GM19023 (cell line): ENCODE measurements around the gene DHRS12.
"Not testable (repeated sequence)": the region's sequence is repeated elsewhere in the genome, so short reads cannot be mapped to it uniquely, and the experiment has no call there.

ENCODE experiments used
- ATAC-seq: cut with Tn5 transposase; IDR thresholded peaks from one replicate; pipeline ENCODE4 v1.9.1; 2021; ENCODE audit warnings: mild to moderate bottlenecking, moderate library complexity; ENCODE audit not compliant: unreplicated experiment

The DHRS12 gene

GRCh38 chr13:51828730-51829567 is 25.0 kb upstream of the DHRS12 start:
- no peak for ATAC-seq

- ATAC-seq, result no peak
Measured at GRCh38 chr13:51827254-51827653, 23.3 kb upstream of the DHRS12 start.

- ATAC-seq, result no peak
Measured at GRCh38 chr13:51826606-51827005, 22.6 kb upstream of the DHRS12 start.

GRCh38 chr13:51825681-51826254 is 21.8 kb upstream of the DHRS12 start:
- ATAC-seq, result no peak

GRCh38 chr13:51825165-51825592 is 21.2 kb upstream of the DHRS12 start:
- no peak for ATAC-seq

- not testable (repeated sequence) for ATAC-seq
Measured at GRCh38 chr13:51824712-51825111, 20.7 kb upstream of the DHRS12 start.

GRCh38 chr13:51823863-51824262 is 19.9 kb upstream of the DHRS12 start:
- ATAC-seq, result no peak

- ATAC-seq, result no peak
Measured at GRCh38 chr13:51823359-51823758, 19.4 kb upstream of the DHRS12 start.

- ATAC-seq, result no peak
Measured at GRCh38 chr13:51822106-51822815, 18.3 kb upstream of the DHRS12 start.

GRCh38 chr13:51821606-51822005 is 17.6 kb upstream of the DHRS12 start:
- no peak for ATAC-seq

- ATAC-seq, result no peak
Measured at GRCh38 chr13:51820016-51820597, 16.1 kb upstream of the DHRS12 start.

- no peak for ATAC-seq
Measured at GRCh38 chr13:51819544-51819943, 15.6 kb upstream of the DHRS12 start.

- peak; percentile 42 for ATAC-seq
Measured at GRCh38 chr13:51818781-51819511, 15.0 kb upstream of the DHRS12 start.

- no peak for ATAC-seq
Measured at GRCh38 chr13:51818276-51818675, 14.3 kb upstream of the DHRS12 start.

GRCh38 chr13:51817717-51818116 is 13.8 kb upstream of the DHRS12 start:
- no peak for ATAC-seq

- no peak for ATAC-seq
Measured at GRCh38 chr13:51816604-51817249, 12.8 kb upstream of the DHRS12 start.

- ATAC-seq, result no peak
Measured at GRCh38 chr13:51815848-51816247, 11.9 kb upstream of the DHRS12 start.

GRCh38 chr13:51814825-51815650 is 11.1 kb upstream of the DHRS12 start:
- peak; percentile 78 for ATAC-seq

- no peak for ATAC-seq
Measured at GRCh38 chr13:51814071-51814470, 10.1 kb upstream of the DHRS12 start.
